Liver (tissue), 9 donors: ENCODE measurements around the gene CYB5RL. TPM values are rescaled to one million over a fixed set of nuclear protein-coding genes. Genes with fewer than 3 reads are reported as not detected.
"Not testable (repeated sequence)": the region's sequence is repeated elsewhere in the genome, so short reads cannot be mapped to it uniquely, and the experiment has no call there.

Experiments
- DNase-seq: peaks from one replicate; pipeline ENCODE4 v3.0.0-alpha.2; 2017; ENCODE audit warnings: low spot score
- H3K27ac ChIP-seq, 2 donors: one replicate each; pipeline ENCODE4 v1.7.0; 2013; ENCODE audit warnings: inconsistent platforms in 2 of 2, low read length in 2 of 2, control low read depth in 1 of 2, low read depth in 1 of 2, mild to moderate bottlenecking in 1 of 2
- H3K27me3 ChIP-seq, 4 donors: one replicate each; pipeline versions ENCODE4 v1.6.1 to v1.7.0; 2013; ENCODE audit warnings: low read length in 3 of 4, inconsistent platforms in 1 of 4, mild to moderate bottlenecking in 1 of 4, moderate library complexity in 1 of 4; ENCODE audit not compliant: control insufficient read depth in 4 of 4, insufficient read depth in 4 of 4
- H3K36me3 ChIP-seq, 4 donors: one replicate each; pipeline versions ENCODE4 v1.6.1 to v1.7.0; 2013; ENCODE audit warnings: low read length in 3 of 4, mild to moderate bottlenecking in 3 of 4, low read depth in 1 of 4, moderate library complexity in 1 of 4; ENCODE audit not compliant: control insufficient read depth in 4 of 4, insufficient read depth in 3 of 4
- H3K4me1 ChIP-seq, 4 donors: one replicate each; pipeline versions ENCODE4 v1.6.1 to v1.7.0; 2013; ENCODE audit warnings: low read length in 3 of 4, mild to moderate bottlenecking in 3 of 4, moderate library complexity in 1 of 4; ENCODE audit not compliant: control insufficient read depth in 4 of 4, insufficient read depth in 4 of 4
- H3K4me3 ChIP-seq, 3 donors: one replicate each; pipeline versions ENCODE4 v1.6.1 to v1.7.0; 2013; ENCODE audit warnings: low read length in 3 of 3, control low read depth in 1 of 3, low read depth in 1 of 3, mild to moderate bottlenecking in 1 of 3
- H3K9ac ChIP-seq, 2 donors: one replicate each; pipeline ENCODE4 v1.7.0; 2013; ENCODE audit warnings: low read length in 2 of 2, mild to moderate bottlenecking in 2 of 2, moderate library complexity in 2 of 2, control low read depth in 1 of 2, low read depth in 1 of 2
- H3K9me3 ChIP-seq, 4 donors: one replicate each; pipeline versions ENCODE4 v1.6.1 to v1.7.0; 2013; ENCODE audit warnings: low read length in 3 of 4; ENCODE audit not compliant: control insufficient read depth in 4 of 4
- EGR1 ChIP-seq, 2 donors: IDR thresholded peaks; 2 replicates each; pipeline ENCODE4 v1.6.1; 2016 to 2018; ENCODE audit warnings: antibody characterized with exemption in 2 of 2, low read depth in 2 of 2
- FOXA1 ChIP-seq: IDR thresholded peaks from 2 replicates; pipeline ENCODE4 v1.6.1; 2016; ENCODE audit warnings: antibody characterized with exemption
- FOXA2 ChIP-seq: IDR thresholded peaks from 2 replicates; pipeline ENCODE4 v1.6.1; 2016; ENCODE audit warnings: antibody characterized with exemption
- HNF4A ChIP-seq, 2 donors: conservative IDR thresholded peaks; 2 replicates each; pipeline ENCODE4 v1.6.1; 2016; ENCODE audit warnings: antibody characterized with exemption in 2 of 2, mild to moderate bottlenecking in 2 of 2
- HNF4G ChIP-seq: IDR thresholded peaks from 2 replicates; pipeline ENCODE4 v1.6.1; 2016; ENCODE audit warnings: antibody characterized with exemption
- JUND ChIP-seq, 2 donors: IDR thresholded peaks; 2 replicates each; pipeline ENCODE4 v1.6.1; 2016; ENCODE audit warnings: antibody characterized with exemption in 2 of 2
- NR2F2 ChIP-seq: IDR thresholded peaks from 2 replicates; pipeline ENCODE4 v1.6.1; 2016; ENCODE audit warnings: antibody characterized with exemption
- RAD21 ChIP-seq, 2 donors: IDR thresholded peaks; 2 replicates each; pipeline ENCODE4 v1.6.1; 2016; ENCODE audit warnings: antibody characterized with exemption in 2 of 2, mild to moderate bottlenecking in 2 of 2
- RXRA ChIP-seq, 2 donors: IDR thresholded peaks; 2 replicates each; pipeline ENCODE4 v1.6.1; 2017 to 2018; ENCODE audit warnings: antibody characterized with exemption in 2 of 2, mild to moderate bottlenecking in 1 of 2
- TAF1 ChIP-seq: conservative IDR thresholded peaks from 2 replicates; pipeline ENCODE4 v1.6.1; 2016; ENCODE audit warnings: antibody characterized with exemption, mild to moderate bottlenecking
- YY1 ChIP-seq: IDR thresholded peaks from 2 replicates; pipeline ENCODE4 v1.6.1; 2016; ENCODE audit warnings: antibody characterized with exemption, mild to moderate bottlenecking
- ZBTB33 ChIP-seq: IDR thresholded peaks from 2 replicates; pipeline ENCODE4 v1.6.1; 2016; ENCODE audit warnings: antibody characterized with exemption
- WGBS: extraction: QIAGEN DNeasy Blood & Tissue Kit; methylation state at CpG from one replicate; pipeline ENCODE4 v1.1.7; 2013; 5-methylcytosine and 5-hydroxymethylcytosine counted together
- polyA plus RNA-seq, 2 donors: library from polyadenylated mRNA; stranded (reverse) in 1 of 2; unstranded in 1 of 2; fragments of 200-250 nt in 1 of 2; fragments of >200 nt in 1 of 2; fragmentation: Nextera tagmentation in 1 of 2; extraction: Ambion mirVana in 1 of 2; gene quantifications; one replicate each; pipeline versions ENCODE4 v1.2.1 to v1.2.3, GENCODE V29; 2013 to 2015
- total RNA-seq, 2 donors: library from RNA; depleted of rRNA; stranded (reverse); fragments of >200 nt; gene quantifications; one replicate each; pipeline ENCODE4 v1.2.3, GENCODE V29; 2014
- TF ChIP-seq, protein P1 (sequence below): IDR thresholded peaks from 2 replicates; pipeline ENCODE4 v1.6.1; 2016; ENCODE audit warnings: antibody characterized with exemption
- TF ChIP-seq, protein P2 (sequence below): IDR thresholded peaks from 2 replicates; pipeline ENCODE4 v1.6.1; 2016; ENCODE audit warnings: antibody characterized with exemption
- donor health status: healthy.
- donor health status: healthy.
- donor health status: healthy.
- donor health status: healthy.
- donor health status: healthy.

CYB5RL gene
- total and polyA plus RNA-seq, 4 donors, result 1.5 to 4.5 (median 2.5) TPM

GRCh38 chr1:54168206-54168965 lies 31.4 kb downstream of the CYB5RL start:
- Histone ChIP-seq H3K27me3 (no peaks in the 10 kb centered on the region), H3K27ac (no peak overlapping the region), H3K9ac (no peak overlapping the region), H3K4me1 (peaks cover 0 to 8% (median 6%) of the 10 kb centered on the region in 4 donors), H3K9me3 (no peaks in the 10 kb centered on the region), H3K4me3 (no peak overlapping the region), H3K36me3 (no peaks in the 10 kb centered on the region)
- no peak for DNase-seq
- TF ChIP-seq TAF1, result no peak
- TF ChIP-seq FOXA1, result no peak
- TF ChIP-seq FOXA2, result no peak
- WGBS, result 94% methylated on average over 8 of the region's 8 CpGs

- TF ChIP-seq FOXA1, result no peak
- TF ChIP-seq EGR1 (IDR thresholded peaks at IDR 0.05; ENCODE audit: low read depth in 2 of 2), result no peak
- TF ChIP-seq, protein P1, sequence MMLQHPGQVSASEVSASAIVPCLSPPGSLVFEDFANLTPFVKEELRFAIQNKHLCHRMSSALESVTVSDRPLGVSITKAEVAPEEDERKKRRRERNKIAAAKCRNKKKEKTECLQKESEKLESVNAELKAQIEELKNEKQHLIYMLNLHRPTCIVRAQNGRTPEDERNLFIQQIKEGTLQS, result no peak
- no peak for TF ChIP-seq HNF4G
- no peak for TF ChIP-seq ZBTB33
- TF ChIP-seq YY1, result no peak
- TF ChIP-seq, protein P2, sequence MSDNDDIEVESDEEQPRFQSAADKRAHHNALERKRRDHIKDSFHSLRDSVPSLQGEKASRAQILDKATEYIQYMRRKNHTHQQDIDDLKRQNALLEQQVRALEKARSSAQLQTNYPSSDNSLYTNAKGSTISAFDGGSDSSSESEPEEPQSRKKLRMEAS, result no peak
- TF ChIP-seq HNF4A (conservative IDR thresholded peaks at IDR 0.05), result no peak
- TF ChIP-seq JUND (IDR thresholded peaks at IDR 0.05), result no peak
- no peak for TF ChIP-seq RXRA (IDR thresholded peaks at IDR 0.05)
- no peak for TF ChIP-seq RAD21 (IDR thresholded peaks at IDR 0.05)
- TF ChIP-seq NR2F2, result no peak
- no peaks in the 10 kb centered on the region for H3K36me3 ChIP-seq
- H3K27me3 ChIP-seq, result no peaks in the 10 kb centered on the region
- no peaks in the 10 kb centered on the region for H3K9me3 ChIP-seq
- H3K4me3 ChIP-seq, result no peak overlapping the region
- 95% methylated on average over 9 of the region's 9 CpGs for WGBS
- peaks cover 0 to under 1% (median 0%) of the 10 kb centered on the region in 4 donors for H3K4me1 ChIP-seq
- DNase-seq, result no peak
- no peak overlapping the region for H3K27ac ChIP-seq
- no peak overlapping the region for H3K9ac ChIP-seq
These were observed 32.2 kb downstream of the CYB5RL start for GRCh38 chr1:54167422-54168139.

DNA sequence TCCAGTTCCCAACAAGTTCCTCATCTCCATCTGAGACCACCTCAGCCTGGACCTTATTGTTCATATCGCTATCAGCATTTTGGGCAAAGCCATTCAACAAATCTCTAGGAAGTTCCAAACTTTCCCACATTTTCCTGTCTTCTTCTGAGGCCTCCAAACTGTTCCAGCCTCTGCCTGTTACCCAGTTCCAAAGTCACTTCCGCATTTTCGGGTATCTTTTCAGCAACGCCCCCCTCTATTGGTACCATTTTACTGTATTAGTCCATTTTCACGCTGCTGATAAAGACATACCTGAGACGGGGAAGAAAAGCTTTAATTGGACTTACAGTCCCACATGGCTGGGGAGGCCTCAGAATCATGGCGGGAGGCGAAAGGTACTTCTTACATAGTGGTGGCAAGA lies 33.5 kb downstream of the CYB5RL start:
- H3K9me3 ChIP-seq, H3K9ac ChIP-seq, H3K36me3 ChIP-seq, H3K27ac ChIP-seq, H3K4me3 ChIP-seq, DNase-seq, H3K27me3 ChIP-seq, H3K4me1 ChIP-seq: not testable (repeated sequence)
- WGBS, result 95% methylated on average over 8 of the region's 8 CpGs
